ENCODE data around the gene ARMC9. TPM values are rescaled to one million over a fixed set of nuclear protein-coding genes. Genes with fewer than 3 reads are reported as not detected.

Gene ARMC9
- total RNA-seq, 1 donor from 2014 or later, result 35.2 TPM

- peaks cover 10% of the 10 kb centered on the region for H3K4me1 Mint-ChIP-seq (ENCODE audit: unreplicated experiment)
- no peak overlapping the region for H3K27ac Mint-ChIP-seq
- H3K36me3 Mint-ChIP-seq, result peaks cover 12% of the 10 kb centered on the region
- TF ChIP-seq CTCF (conservative IDR thresholded peaks at IDR 0.05), result no peak
- no peaks in the 10 kb centered on the region for H3K27me3 Mint-ChIP-seq
- H3K4me3 Mint-ChIP-seq, result no peak overlapping the region
- DNase-seq (ENCODE audit: extremely low spot score, unreplicated experiment), result no peak
- H3K9me3 Mint-ChIP-seq, result no peaks in the 10 kb centered on the region
Measured at GRCh38 chr2:231161252-231161839, 37.1 kb upstream of the ARMC9 start.

- Mint-ChIP-seq H3K27me3 (no peaks in the 10 kb centered on the region), H3K4me1 (ENCODE audit: unreplicated experiment) (peaks cover 10% of the 10 kb centered on the region), H3K36me3 (peaks cover 18% of the 10 kb centered on the region), H3K27ac (no peak overlapping the region), H3K4me3 (no peak overlapping the region), H3K9me3 (no peaks in the 10 kb centered on the region)
- no peak for DNase-seq (ENCODE audit: extremely low spot score, unreplicated experiment)
- no peak for TF ChIP-seq CTCF (conservative IDR thresholded peaks at IDR 0.05)
Measured at GRCh38 chr2:231161877-231162329, 36.5 kb upstream of the ARMC9 start.

- H3K9me3 Mint-ChIP-seq, result no peaks in the 10 kb centered on the region
- H3K4me1 Mint-ChIP-seq (ENCODE audit: unreplicated experiment), result peaks cover 10% of the 10 kb centered on the region
- H3K27ac Mint-ChIP-seq, result no peak overlapping the region
- peaks cover 28% of the 10 kb centered on the region for H3K36me3 Mint-ChIP-seq
- H3K27me3 Mint-ChIP-seq, result no peaks in the 10 kb centered on the region
- DNase-seq (ENCODE audit: extremely low spot score, unreplicated experiment), result no peak
- no peak overlapping the region for H3K4me3 Mint-ChIP-seq
- TF ChIP-seq CTCF (conservative IDR thresholded peaks at IDR 0.05), result no peak
Measured at GRCh38 chr2:231163011-231163410, 35.4 kb upstream of the ARMC9 start.

GRCh38 chr2:231163414-231164095, 34.9 kb upstream of the ARMC9 start:
- DNase-seq (ENCODE audit: extremely low spot score, unreplicated experiment), result no peak
- Mint-ChIP-seq H3K4me1 (ENCODE audit: unreplicated experiment) (peaks cover 10% of the 10 kb centered on the region), H3K27ac (no peak overlapping the region), H3K27me3 (no peaks in the 10 kb centered on the region), H3K36me3 (peaks cover 33% of the 10 kb centered on the region), H3K4me3 (no peak overlapping the region), H3K9me3 (no peaks in the 10 kb centered on the region)
- TF ChIP-seq CTCF (conservative IDR thresholded peaks at IDR 0.05), result no peak

GRCh38 chr2:231167745-231168459, 30.5 kb upstream of the ARMC9 start:
- no peaks in the 10 kb centered on the region for H3K27me3 Mint-ChIP-seq
- TF ChIP-seq CTCF (conservative IDR thresholded peaks at IDR 0.05), result no peak
- H3K9me3 Mint-ChIP-seq, result no peaks in the 10 kb centered on the region
- H3K4me1 Mint-ChIP-seq (ENCODE audit: unreplicated experiment), result no peaks in the 10 kb centered on the region
- H3K4me3 Mint-ChIP-seq, result no peak overlapping the region
- H3K27ac Mint-ChIP-seq, result no peak overlapping the region
- peaks cover 53% of the 10 kb centered on the region for H3K36me3 Mint-ChIP-seq
- DNase-seq (ENCODE audit: extremely low spot score, unreplicated experiment), result no peak
